ENCODE results near the gene EME2. TPM values are rescaled to one million over a fixed set of nuclear protein-coding genes. Genes with fewer than 3 reads are reported as not detected.

The EME2 gene
- total and polyA plus RNA-seq, 4 donors: 1.4 to 9.0 (median 3.0) TPM

DNA sequence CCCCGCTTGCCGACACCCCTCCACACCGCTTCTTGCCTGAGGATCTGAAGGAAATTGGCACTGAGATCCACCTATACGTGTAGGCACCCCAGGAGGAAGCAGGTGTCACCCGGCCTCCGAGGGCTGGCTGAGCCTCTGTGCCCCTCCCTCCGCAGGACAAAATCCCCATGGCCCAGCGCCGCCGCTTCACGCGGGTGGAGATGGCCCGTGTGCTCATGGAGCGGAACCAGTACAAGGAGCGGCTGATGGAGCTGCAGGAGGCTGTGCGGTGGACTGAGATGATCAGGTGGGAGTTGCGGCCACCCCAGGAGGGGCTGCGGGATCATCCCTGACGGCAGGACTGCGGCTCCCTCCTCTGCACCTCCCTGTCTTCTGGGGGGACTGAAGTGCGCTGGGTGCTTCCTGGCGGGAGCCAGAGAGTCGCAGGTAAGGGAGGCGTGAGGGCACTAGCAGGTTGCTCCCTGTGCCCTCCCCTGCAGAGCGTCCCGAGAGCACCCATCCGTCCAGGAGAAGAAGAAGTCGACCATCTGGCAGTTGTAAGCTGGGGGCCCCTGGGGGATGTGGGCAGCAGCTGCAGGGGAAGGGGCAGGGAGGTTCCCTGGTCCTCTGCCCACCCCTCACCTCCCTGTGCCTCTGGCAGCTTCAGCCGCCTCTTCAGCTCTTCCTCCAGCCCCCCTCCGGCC, 10.3 kb upstream of the EME2 start:
- 96% methylated on average over 30 of the region's 30 CpGs for WGBS
- H3K4me1 ChIP-seq (ENCODE audit: control insufficient read depth in 4 of 4, insufficient read depth in 4 of 4, low read length in 3 of 4): no peaks in the 10 kb centered on the region
- peaks cover 9 to 60% (median 18%) of the 10 kb centered on the region in 4 donors for H3K36me3 ChIP-seq (ENCODE audit: control insufficient read depth in 4 of 4, insufficient read depth in 3 of 4, low read depth in 1 of 4, low read length in 3 of 4)
- H3K4me3 ChIP-seq (ENCODE audit: low read depth in 1 of 3, low read length in 3 of 3): no peak overlapping the region
- TF ChIP-seq RXRA (IDR thresholded peaks at IDR 0.05) (no peak), JUND (IDR thresholded peaks at IDR 0.05) (no peak), ATF3 (IDR thresholded peaks at IDR 0.05) (no peak), FOXA1 (IDR thresholded peaks at IDR 0.05) (no peak), YY1 (IDR thresholded peaks at IDR 0.05) (no peak), RAD21 (IDR thresholded peaks at IDR 0.05) (no peak), MAX (IDR thresholded peaks at IDR 0.05) (no peak), HNF4A (conservative IDR thresholded peaks at IDR 0.05) (no peak), TAF1 (conservative IDR thresholded peaks at IDR 0.05) (no peak), FOXA2 (IDR thresholded peaks at IDR 0.05) (no peak), SP1 (IDR thresholded peaks at IDR 0.05) (no peak), NR2F2 (IDR thresholded peaks at IDR 0.05) (no peak), EGR1 (IDR thresholded peaks at IDR 0.05; ENCODE audit: low read depth in 2 of 2) (no peak), HNF4G (IDR thresholded peaks at IDR 0.05) (no peak), CTCF (IDR thresholded peaks at IDR 0.05; ENCODE audit: low read depth, low read length, missing input control) (no peak), GABPA (IDR thresholded peaks at IDR 0.05 in 1 of 2, conservative IDR thresholded peaks at IDR 0.05 in 1 of 2) (no peak)
- TF ChIP-seq, protein P1, sequence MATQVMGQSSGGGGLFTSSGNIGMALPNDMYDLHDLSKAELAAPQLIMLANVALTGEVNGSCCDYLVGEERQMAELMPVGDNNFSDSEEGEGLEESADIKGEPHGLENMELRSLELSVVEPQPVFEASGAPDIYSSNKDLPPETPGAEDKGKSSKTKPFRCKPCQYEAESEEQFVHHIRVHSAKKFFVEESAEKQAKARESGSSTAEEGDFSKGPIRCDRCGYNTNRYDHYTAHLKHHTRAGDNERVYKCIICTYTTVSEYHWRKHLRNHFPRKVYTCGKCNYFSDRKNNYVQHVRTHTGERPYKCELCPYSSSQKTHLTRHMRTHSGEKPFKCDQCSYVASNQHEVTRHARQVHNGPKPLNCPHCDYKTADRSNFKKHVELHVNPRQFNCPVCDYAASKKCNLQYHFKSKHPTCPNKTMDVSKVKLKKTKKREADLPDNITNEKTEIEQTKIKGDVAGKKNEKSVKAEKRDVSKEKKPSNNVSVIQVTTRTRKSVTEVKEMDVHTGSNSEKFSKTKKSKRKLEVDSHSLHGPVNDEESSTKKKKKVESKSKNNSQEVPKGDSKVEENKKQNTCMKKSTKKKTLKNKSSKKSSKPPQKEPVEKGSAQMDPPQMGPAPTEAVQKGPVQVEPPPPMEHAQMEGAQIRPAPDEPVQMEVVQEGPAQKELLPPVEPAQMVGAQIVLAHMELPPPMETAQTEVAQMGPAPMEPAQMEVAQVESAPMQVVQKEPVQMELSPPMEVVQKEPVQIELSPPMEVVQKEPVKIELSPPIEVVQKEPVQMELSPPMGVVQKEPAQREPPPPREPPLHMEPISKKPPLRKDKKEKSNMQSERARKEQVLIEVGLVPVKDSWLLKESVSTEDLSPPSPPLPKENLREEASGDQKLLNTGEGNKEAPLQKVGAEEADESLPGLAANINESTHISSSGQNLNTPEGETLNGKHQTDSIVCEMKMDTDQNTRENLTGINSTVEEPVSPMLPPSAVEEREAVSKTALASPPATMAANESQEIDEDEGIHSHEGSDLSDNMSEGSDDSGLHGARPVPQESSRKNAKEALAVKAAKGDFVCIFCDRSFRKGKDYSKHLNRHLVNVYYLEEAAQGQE (IDR thresholded peaks at IDR 0.05): no peak
- TF ChIP-seq, protein P2, sequence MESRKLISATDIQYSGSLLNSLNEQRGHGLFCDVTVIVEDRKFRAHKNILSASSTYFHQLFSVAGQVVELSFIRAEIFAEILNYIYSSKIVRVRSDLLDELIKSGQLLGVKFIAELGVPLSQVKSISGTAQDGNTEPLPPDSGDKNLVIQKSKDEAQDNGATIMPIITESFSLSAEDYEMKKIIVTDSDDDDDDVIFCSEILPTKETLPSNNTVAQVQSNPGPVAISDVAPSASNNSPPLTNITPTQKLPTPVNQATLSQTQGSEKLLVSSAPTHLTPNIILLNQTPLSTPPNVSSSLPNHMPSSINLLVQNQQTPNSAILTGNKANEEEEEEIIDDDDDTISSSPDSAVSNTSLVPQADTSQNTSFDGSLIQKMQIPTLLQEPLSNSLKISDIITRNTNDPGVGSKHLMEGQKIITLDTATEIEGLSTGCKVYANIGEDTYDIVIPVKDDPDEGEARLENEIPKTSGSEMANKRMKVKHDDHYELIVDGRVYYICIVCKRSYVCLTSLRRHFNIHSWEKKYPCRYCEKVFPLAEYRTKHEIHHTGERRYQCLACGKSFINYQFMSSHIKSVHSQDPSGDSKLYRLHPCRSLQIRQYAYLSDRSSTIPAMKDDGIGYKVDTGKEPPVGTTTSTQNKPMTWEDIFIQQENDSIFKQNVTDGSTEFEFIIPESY (IDR thresholded peaks at IDR 0.05): no peak
- H3K9me3 ChIP-seq (ENCODE audit: control insufficient read depth in 4 of 4, low read length in 3 of 4): no peaks in the 10 kb centered on the region
- no peak overlapping the region for H3K9ac ChIP-seq (ENCODE audit: low read depth in 1 of 2, low read length in 2 of 2)
- no peak overlapping the region for H3K27ac ChIP-seq (ENCODE audit: low read depth in 1 of 2, low read length in 2 of 2)
- H3K27me3 ChIP-seq (ENCODE audit: control insufficient read depth in 4 of 4, insufficient read depth in 4 of 4, low read length in 3 of 4): no peaks in the 10 kb centered on the region
- no peak for DNase-seq (ENCODE audit: low spot score)

All from liver (tissue), 9 donors.